Activated CD4-positive, alpha-beta memory T cell treated with anti-CD3 and anti-CD28 coated beads, Interleukin-2, amount 10 ng/mL, durations not matched to agents 7 days and 5 days (primary cell): Measurements from ENCODE around the gene UBXN2A. TPM values are rescaled to one million over a fixed set of nuclear protein-coding genes. Genes with fewer than 3 reads are reported as not detected.

Experiments
- CTCF ChIA-PET: fragments of 350-600 bp; sonication (Branson Sonifier 250); formaldehyde crosslinking; loops from one replicate; lab custom pipeline; 2021; ENCODE audit warnings: antibody characterized with exemption, inconsistent platforms; lab: Charles Lee
- POLR2A ChIA-PET: fragments of 350-600 bp; sonication (Branson Sonifier 250); formaldehyde crosslinking; loops from one replicate; lab custom pipeline; 2021; ENCODE audit warnings: antibody characterized with exemption; lab: Charles Lee
- DNase-seq: peaks from one replicate; pipeline ENCODE4 v3.0.0-alpha.2; 2020
- H3K27ac Mint-ChIP-seq: one replicate; pipeline ENCODE4 v1.8.0; 2021; ENCODE audit warnings: mild to moderate bottlenecking, mixed read lengths
- H3K27me3 Mint-ChIP-seq: one replicate; pipeline ENCODE4 v1.8.0; 2021; ENCODE audit warnings: mixed read lengths
- H3K36me3 Mint-ChIP-seq: one replicate; pipeline ENCODE4 v1.8.0; 2021; ENCODE audit warnings: low read depth, mixed read lengths
- H3K4me1 Mint-ChIP-seq: one replicate; pipeline ENCODE4 v1.8.0; 2021; ENCODE audit warnings: mixed read lengths
- H3K4me3 Mint-ChIP-seq: one replicate; pipeline ENCODE4 v1.8.0; 2021; ENCODE audit warnings: mild to moderate bottlenecking, mixed read lengths
- H3K9me3 Mint-ChIP-seq: one replicate; pipeline ENCODE4 v1.8.0; 2021; ENCODE audit warnings: mixed read lengths
- total RNA-seq, 2 experiments: library from RNA; stranded (reverse); gene quantifications; one replicate each; pipeline ENCODE4 v1.2.3, GENCODE V29; 2021

UBXN2A gene
- total RNA-seq, 2 experiments from 2014 or later = 11.5 to 12.3 TPM

GRCh38 chr2:23918837-23919489, 21.3 kb upstream of the UBXN2A start:
- Mint-ChIP-seq H3K27ac (no peak overlapping the region), H3K4me3 (no peak overlapping the region), H3K36me3 (no peaks in the 10 kb centered on the region), H3K9me3 (no peaks in the 10 kb centered on the region), H3K4me1 (peaks cover 20% of the 10 kb centered on the region), H3K27me3 (no peaks in the 10 kb centered on the region)
- POLR2A ChIA-PET = no interaction called here
- CTCF ChIA-PET = interaction anchor here (2.2 kb wide), 1 partner anchor 8 kb away, joined by 5 read pairs; the partner anchor contains the start of gene ATAD2B
- DNase-seq = no peak

GRCh38 chr2:23924589-23925359, 15.5 kb upstream of the UBXN2A start:
- H3K27ac Mint-ChIP-seq = no peak overlapping the region
- H3K27me3 Mint-ChIP-seq = peaks cover 6% of the 10 kb centered on the region
- peak overlapping the region; percentile 96 for H3K4me3 Mint-ChIP-seq
- CTCF ChIA-PET = interaction anchor here (3.2 to 4.5 kb wide), 4 partner anchors 16 to 159 kb away, joined by 20 to 63 read pairs (median 55); partner anchors contain the start of genes TP53I3, UBXN2A and WDCP
- no peaks in the 10 kb centered on the region for H3K9me3 Mint-ChIP-seq
- H3K4me1 Mint-ChIP-seq = peaks cover 34% of the 10 kb centered on the region
- POLR2A ChIA-PET = interaction anchor here (1.2 to 6.1 kb wide), 11 partner anchors 17 to 868 kb away, joined by 3 to 188 read pairs (median 6); partner anchors contain the start of genes CENPO, ITSN2, PTRHD1 and SF3B6
- DNase-seq = no peak
- peaks cover 7% of the 10 kb centered on the region for H3K36me3 Mint-ChIP-seq

DNA sequence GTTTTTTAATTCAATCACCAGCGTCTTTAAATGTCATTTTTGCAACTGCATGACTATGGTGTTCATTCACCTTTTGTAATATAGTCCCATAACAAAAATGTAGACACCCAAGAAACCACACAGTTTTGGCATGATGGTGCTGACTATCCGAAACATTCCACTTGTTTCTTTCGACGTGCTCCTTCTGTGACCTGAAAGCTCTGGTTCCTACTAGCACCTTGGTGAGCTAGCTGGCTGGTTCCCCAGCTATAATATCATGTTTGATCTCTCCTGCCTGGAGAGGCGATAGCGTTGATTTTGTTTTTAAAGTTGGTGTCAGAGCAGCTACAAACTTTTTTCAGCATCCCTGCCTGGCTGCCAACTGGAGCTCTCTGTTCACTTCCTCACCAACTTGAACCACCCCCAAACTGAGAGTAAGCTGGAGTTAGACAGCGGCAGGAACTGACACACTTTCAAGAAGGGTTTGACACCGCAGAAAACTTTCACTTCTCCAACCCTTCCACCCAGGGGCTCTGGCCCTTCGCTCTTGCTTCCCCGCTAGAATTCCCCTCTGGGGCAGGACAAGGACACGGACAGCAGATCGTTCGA, 14.5 kb upstream of the UBXN2A start:
- ChIA-PET POLR2A (interaction anchor here (0.7 to 6.1 kb wide), 30 partner anchors 8 to 867 kb away, joined by 3 to 188 read pairs (median 5); partner anchors contain the start of genes CENPO, FAM228B, FKBP1B and ITSN2), CTCF (interaction anchor here (0.9 to 4.5 kb wide), 13 partner anchors 12 to 433 kb away, joined by 3 to 63 read pairs (median 17); partner anchors contain the start of genes SF3B6, TP53I3, UBXN2A and WDCP)
- Mint-ChIP-seq H3K36me3 (peaks cover 7% of the 10 kb centered on the region), H3K4me3 (peak overlapping the region; percentile 96), H3K9me3 (no peaks in the 10 kb centered on the region), H3K27ac (peak overlapping the region; percentile 94), H3K4me1 (peaks cover 34% of the 10 kb centered on the region), H3K27me3 (peaks cover 6% of the 10 kb centered on the region)
- peak; percentile 74 for DNase-seq

GRCh38 chr2:23926290-23926749, 13.9 kb upstream of the UBXN2A start:
- DNase-seq = peak; percentile 45
- peak overlapping the region; percentile 96 for H3K4me3 Mint-ChIP-seq
- CTCF ChIA-PET = interaction anchor here (0.9 to 4.5 kb wide), 29 partner anchors 8 to 432 kb away, joined by 3 to 63 read pairs (median 6); partner anchors contain the start of genes SF3B6, TP53I3, UBXN2A and WDCP

DNA sequence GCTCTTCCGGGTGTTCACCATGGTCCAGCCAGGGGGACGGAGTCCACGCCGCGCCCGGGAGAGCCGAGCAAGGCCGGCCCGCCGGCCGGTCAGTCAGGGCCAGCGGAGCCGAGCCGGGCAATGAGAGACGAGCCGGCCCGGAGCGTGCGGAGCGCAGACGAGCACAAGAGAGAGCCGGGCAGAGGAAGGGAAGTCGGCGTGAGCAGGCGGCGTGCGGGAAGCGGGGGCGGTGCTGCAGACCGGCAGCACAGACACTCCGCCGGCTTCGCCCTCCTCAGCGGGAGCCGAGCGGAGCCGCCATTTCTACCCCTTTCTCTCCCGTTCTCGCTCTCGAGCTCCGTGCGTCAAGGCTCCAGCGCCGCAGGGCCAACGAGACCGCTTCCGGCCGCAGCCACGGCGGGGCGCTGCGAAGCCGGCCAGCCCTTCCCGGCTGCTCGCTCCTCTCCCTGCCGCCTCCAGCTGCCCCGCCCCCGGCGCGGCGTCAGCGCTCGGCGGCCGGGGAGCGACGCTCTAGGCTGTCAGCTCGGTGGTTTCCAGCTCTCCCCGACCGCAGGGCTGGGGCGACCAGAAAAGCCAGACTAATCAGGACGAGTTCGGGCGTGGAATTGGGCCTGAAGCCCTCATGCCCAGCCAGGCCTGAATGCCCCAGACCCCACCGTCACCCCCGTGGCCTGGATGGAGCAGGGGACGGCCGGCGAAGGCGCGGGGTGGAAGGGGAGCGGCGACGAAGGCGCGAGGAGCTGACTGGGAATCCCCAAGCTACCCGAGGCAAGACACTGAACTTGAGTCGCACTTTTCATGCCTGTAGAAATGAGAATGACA, 13.3 kb upstream of the UBXN2A start, which contains the start of gene ATAD2B:
Gene ATAD2B, minus strand, starts transcription at position 374 of the 822 bp plus-strand sequence. Its CDS starts 353 bp downstream, at position 21.
- H3K36me3 Mint-ChIP-seq = peaks cover 7% of the 10 kb centered on the region
- peaks cover 34% of the 10 kb centered on the region for H3K4me1 Mint-ChIP-seq
- DNase-seq = peak; percentile 95
- CTCF ChIA-PET = interaction anchor here (0.5 to 4.5 kb wide), 42 partner anchors 9 to 432 kb away, joined by 3 to 63 read pairs (median 4); partner anchors contain the start of genes FAM228B, SF3B6, TP53I3 and UBXN2A
- peak within 1 kb of the TSS; percentile 96 for H3K4me3 Mint-ChIP-seq
- peaks cover 6% of the 10 kb centered on the region for H3K27me3 Mint-ChIP-seq
- H3K9me3 Mint-ChIP-seq = no peaks in the 10 kb centered on the region
- POLR2A ChIA-PET = interaction anchor here (0.6 to 6.1 kb wide), 39 partner anchors 8 to 1350 kb away, joined by 3 to 188 read pairs (median 5); partner anchors contain the start of genes CENPO, FAM228B, FKBP1B and ITSN2
- peak within 1 kb of the TSS; percentile 94 for H3K27ac Mint-ChIP-seq

More at GRCh38 chr2:23926290-23926749, 13.9 kb upstream of the UBXN2A start:
- H3K4me1 Mint-ChIP-seq = peaks cover 34% of the 10 kb centered on the region
- H3K27me3 Mint-ChIP-seq = peaks cover 6% of the 10 kb centered on the region
- no peaks in the 10 kb centered on the region for H3K9me3 Mint-ChIP-seq
- peaks cover 7% of the 10 kb centered on the region for H3K36me3 Mint-ChIP-seq
- H3K27ac Mint-ChIP-seq = peak overlapping the region; percentile 94
- POLR2A ChIA-PET = interaction anchor here (0.7 to 6.1 kb wide), 36 partner anchors 8 to 867 kb away, joined by 3 to 188 read pairs (median 5); partner anchors contain the start of genes CENPO, FAM228B, FKBP1B and ITSN2

- Mint-ChIP-seq H3K4me3 (no peak overlapping the region), H3K4me1 (peaks cover 4% of the 10 kb centered on the region), H3K36me3 (no peaks in the 10 kb centered on the region), H3K27ac (no peak overlapping the region), H3K27me3 (peaks cover 11% of the 10 kb centered on the region), H3K9me3 (no peaks in the 10 kb centered on the region)
- CTCF ChIA-PET = interaction anchor here (0.9 kb wide), 1 partner anchor 109 kb away, joined by 3 read pairs; no protein-coding TSS in a partner anchor
- no peak for DNase-seq
- POLR2A ChIA-PET = interaction anchor here (1.2 kb wide), 1 partner anchor 8 kb away, joined by 5 read pairs; the partner anchor contains the start of gene ATAD2B
Measured at GRCh38 chr2:23934259-23934658, 6.0 kb upstream of the UBXN2A start.

DNA sequence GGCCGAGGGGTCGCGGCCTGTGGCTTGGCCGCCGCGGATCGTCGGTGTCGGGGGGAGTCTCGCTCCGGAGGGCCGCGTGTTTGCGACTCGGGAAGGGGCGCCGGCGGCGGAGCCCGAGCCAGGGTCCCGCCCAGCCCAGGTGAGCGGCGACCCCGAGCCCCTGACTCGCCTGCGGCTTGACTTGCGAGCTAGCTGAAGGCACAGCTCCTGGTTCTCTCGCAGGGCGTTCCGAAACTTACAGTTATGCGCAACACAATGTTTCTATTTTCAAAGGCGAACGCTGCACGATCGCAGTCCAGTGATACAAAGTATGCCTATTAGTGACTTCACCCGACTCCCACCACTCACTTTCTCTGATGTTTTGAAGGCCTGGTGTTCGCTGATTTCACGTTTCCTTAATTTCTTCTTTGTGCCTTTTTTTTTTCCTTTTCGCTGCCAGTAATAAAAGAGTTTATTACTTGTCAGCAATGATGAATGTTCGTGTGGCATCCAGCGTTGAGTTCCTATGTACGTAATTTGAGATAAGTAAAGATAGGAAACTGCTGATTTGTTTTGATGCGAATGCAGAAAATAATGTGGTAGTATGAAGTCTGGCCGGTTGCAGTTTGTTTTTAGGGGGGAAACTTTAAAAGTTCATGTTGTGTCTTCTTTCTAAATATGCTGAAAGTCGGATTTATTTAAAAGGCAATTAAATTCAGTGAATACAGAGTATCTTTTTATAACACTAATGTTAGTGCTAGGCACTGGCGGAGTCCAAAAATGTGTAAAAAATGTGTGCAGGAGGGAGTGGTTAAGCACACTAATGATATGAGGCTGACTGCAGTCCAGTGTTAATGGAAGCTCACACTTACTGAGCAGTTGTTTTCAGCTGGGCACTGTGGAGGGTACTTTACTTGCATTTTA, 706 bp downstream of the UBXN2A start:
- Mint-ChIP-seq H3K36me3 (peaks cover 7% of the 10 kb centered on the region), H3K9me3 (no peaks in the 10 kb centered on the region)
- POLR2A ChIA-PET = interaction anchor here (0.6 to 8.6 kb wide), 11 partner anchors 10 to 182 kb away, joined by 3 to 188 read pairs (median 4); partner anchors contain the start of genes ATAD2B, FAM228B, PFN4 and SF3B6

DNA sequence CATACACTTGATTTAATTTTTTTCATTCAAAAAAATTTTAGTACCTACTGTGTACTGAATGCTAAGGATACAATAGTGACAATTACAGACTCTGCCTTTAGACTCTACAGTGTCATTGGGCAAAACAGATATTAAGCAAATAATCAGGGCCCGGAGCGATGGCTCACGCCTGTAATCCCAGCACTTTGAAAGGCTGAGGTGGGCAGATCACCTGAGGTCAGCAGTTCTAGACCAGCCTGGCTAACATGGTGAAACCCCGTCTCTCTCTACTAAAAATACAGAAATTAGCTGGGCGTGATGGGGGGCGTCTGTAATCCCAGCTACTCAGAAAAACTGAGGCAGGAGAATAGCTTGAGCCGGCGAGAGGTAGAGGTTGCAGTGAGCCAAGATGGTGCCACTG, 1.4 kb downstream of the UBXN2A start:
- ChIA-PET CTCF (interaction anchor here (1.5 to 3.6 kb wide), 2 partner anchors 15 to 116 kb away, joined by 4 to 48 read pairs; partner anchors contain the start of gene ATAD2B), POLR2A (interaction anchor here (0.6 to 8.6 kb wide), 3 partner anchors 15 to 181 kb away, joined by 3 to 188 read pairs (median 11); partner anchors contain the start of genes ATAD2B, FAM228B, PFN4 and WDCP)
- Mint-ChIP-seq H3K27me3 (peaks cover 10% of the 10 kb centered on the region), H3K9me3 (no peaks in the 10 kb centered on the region), H3K27ac (no peak overlapping the region), H3K4me3 (no peak overlapping the region), H3K4me1 (peaks cover 24% of the 10 kb centered on the region), H3K36me3 (peaks cover 7% of the 10 kb centered on the region)
- DNase-seq = no peak

More for the DNA sequence above, 706 bp downstream of the UBXN2A start:
- H3K27ac Mint-ChIP-seq = peak overlapping the region; percentile 84
- peaks cover 24% of the 10 kb centered on the region for H3K4me1 Mint-ChIP-seq
- DNase-seq = peak; percentile 50
- H3K27me3 Mint-ChIP-seq = peaks cover 10% of the 10 kb centered on the region
- peak overlapping the region; percentile 92 for H3K4me3 Mint-ChIP-seq
- CTCF ChIA-PET = interaction anchor here (1.3 to 3.6 kb wide), 3 partner anchors 15 to 116 kb away, joined by 3 to 48 read pairs (median 4); partner anchors contain the start of gene ATAD2B

DNA sequence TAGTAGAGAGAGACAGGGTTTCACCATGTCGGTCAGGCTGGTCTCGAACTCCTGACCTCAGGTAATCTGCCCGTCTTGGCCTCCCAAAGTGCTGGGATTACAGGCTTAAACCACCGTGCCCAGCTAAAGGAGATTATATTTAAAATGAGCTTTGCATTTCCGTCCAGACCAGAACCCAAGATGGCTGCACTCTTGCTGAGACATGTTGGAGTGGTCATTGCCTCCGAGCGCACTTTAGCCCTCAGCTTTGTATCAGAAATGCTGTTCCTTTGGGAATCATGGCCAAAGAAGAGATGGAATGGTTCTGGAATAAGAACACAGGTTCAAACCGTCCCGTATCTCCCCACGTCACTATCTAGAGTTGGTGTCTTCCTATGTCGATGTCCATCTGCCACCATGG, 3.4 kb downstream of the UBXN2A start:
- POLR2A ChIA-PET = interaction anchor here (1.5 to 8.6 kb wide), 2 partner anchors 17 to 141 kb away, joined by 3 to 188 read pairs; partner anchors contain the start of genes ATAD2B and TP53I3
- Mint-ChIP-seq H3K9me3 (no peaks in the 10 kb centered on the region), H3K27ac (no peak overlapping the region), H3K4me1 (peaks cover 24% of the 10 kb centered on the region), H3K27me3 (peaks cover 8% of the 10 kb centered on the region), H3K36me3 (peaks cover 7% of the 10 kb centered on the region), H3K4me3 (no peak overlapping the region)
- CTCF ChIA-PET = no interaction called here
- no peak for DNase-seq

DNA sequence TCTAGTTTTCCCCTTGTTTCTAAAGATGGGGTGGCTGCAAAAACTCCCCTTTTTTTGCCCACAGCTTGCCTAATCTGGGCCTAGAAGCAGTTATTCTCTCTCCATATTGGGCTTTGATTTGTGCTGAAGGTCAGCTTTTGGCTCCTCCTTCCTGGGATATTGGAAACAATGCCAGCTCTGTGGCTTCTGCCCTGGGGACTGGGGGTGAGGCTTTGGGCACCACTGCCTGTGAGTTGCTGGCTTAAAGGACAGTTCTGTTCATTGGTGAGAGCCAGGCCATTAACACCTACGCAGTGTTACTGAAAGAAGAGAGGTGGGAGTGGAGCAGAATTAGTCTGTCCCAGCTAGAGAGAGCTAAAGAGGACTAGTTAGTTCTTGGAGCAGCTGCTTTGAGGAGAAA, 4.3 kb downstream of the UBXN2A start:
- ChIA-PET CTCF (no interaction called here), POLR2A (interaction anchor here (1.5 to 8.6 kb wide), 2 partner anchors 18 to 140 kb away, joined by 3 to 188 read pairs; partner anchors contain the start of genes ATAD2B and TP53I3)

More for the DNA sequence above, 4.3 kb downstream of the UBXN2A start:
- Mint-ChIP-seq H3K4me3 (no peak overlapping the region), H3K27ac (no peak overlapping the region), H3K4me1 (peaks cover 19% of the 10 kb centered on the region), H3K36me3 (peaks cover 7% of the 10 kb centered on the region), H3K9me3 (no peaks in the 10 kb centered on the region), H3K27me3 (no peaks in the 10 kb centered on the region)
- no peak for DNase-seq
